Liver (tissue), 9 donors: Measurements from ENCODE around the gene HTR3D. TPM values are rescaled to one million over a fixed set of nuclear protein-coding genes. Genes with fewer than 3 reads are reported as not detected.

Experiments
- DNase-seq: peaks from one replicate; pipeline ENCODE4 v3.0.0-alpha.2; 2017; ENCODE audit warnings: low spot score
- H3K27ac ChIP-seq, 2 donors: one replicate each; pipeline ENCODE4 v1.7.0; 2013; ENCODE audit warnings: inconsistent platforms in 2 of 2, low read length in 2 of 2, control low read depth in 1 of 2, low read depth in 1 of 2, mild to moderate bottlenecking in 1 of 2
- H3K27me3 ChIP-seq, 4 donors: one replicate each; pipeline versions ENCODE4 v1.6.1 to v1.7.0; 2013; ENCODE audit warnings: low read length in 3 of 4, inconsistent platforms in 1 of 4, mild to moderate bottlenecking in 1 of 4, moderate library complexity in 1 of 4; ENCODE audit not compliant: control insufficient read depth in 4 of 4, insufficient read depth in 4 of 4
- H3K36me3 ChIP-seq, 4 donors: one replicate each; pipeline versions ENCODE4 v1.6.1 to v1.7.0; 2013; ENCODE audit warnings: low read length in 3 of 4, mild to moderate bottlenecking in 3 of 4, low read depth in 1 of 4, moderate library complexity in 1 of 4; ENCODE audit not compliant: control insufficient read depth in 4 of 4, insufficient read depth in 3 of 4
- H3K4me1 ChIP-seq, 4 donors: one replicate each; pipeline versions ENCODE4 v1.6.1 to v1.7.0; 2013; ENCODE audit warnings: low read length in 3 of 4, mild to moderate bottlenecking in 3 of 4, moderate library complexity in 1 of 4; ENCODE audit not compliant: control insufficient read depth in 4 of 4, insufficient read depth in 4 of 4
- H3K4me3 ChIP-seq, 3 donors: one replicate each; pipeline versions ENCODE4 v1.6.1 to v1.7.0; 2013; ENCODE audit warnings: low read length in 3 of 3, control low read depth in 1 of 3, low read depth in 1 of 3, mild to moderate bottlenecking in 1 of 3
- H3K9ac ChIP-seq, 2 donors: one replicate each; pipeline ENCODE4 v1.7.0; 2013; ENCODE audit warnings: low read length in 2 of 2, mild to moderate bottlenecking in 2 of 2, moderate library complexity in 2 of 2, control low read depth in 1 of 2, low read depth in 1 of 2
- H3K9me3 ChIP-seq, 4 donors: one replicate each; pipeline versions ENCODE4 v1.6.1 to v1.7.0; 2013; ENCODE audit warnings: low read length in 3 of 4; ENCODE audit not compliant: control insufficient read depth in 4 of 4
- ATF3 ChIP-seq: IDR thresholded peaks from 2 replicates; pipeline ENCODE4 v1.6.1; 2016; ENCODE audit warnings: antibody characterized with exemption
- EGR1 ChIP-seq, 2 donors: IDR thresholded peaks; 2 replicates each; pipeline ENCODE4 v1.6.1; 2016 to 2018; ENCODE audit warnings: antibody characterized with exemption in 2 of 2, low read depth in 2 of 2
- FOXA1 ChIP-seq: IDR thresholded peaks from 2 replicates; pipeline ENCODE4 v1.6.1; 2016; ENCODE audit warnings: antibody characterized with exemption
- FOXA2 ChIP-seq: IDR thresholded peaks from 2 replicates; pipeline ENCODE4 v1.6.1; 2016; ENCODE audit warnings: antibody characterized with exemption
- GABPA ChIP-seq, 2 donors: IDR thresholded peaks in 1 of 2; conservative IDR thresholded peaks in 1 of 2; 2 replicates each; pipeline ENCODE4 v1.6.1; 2016; ENCODE audit warnings: antibody characterized with exemption in 2 of 2, mild to moderate bottlenecking in 1 of 2, moderate library complexity in 1 of 2
- HNF4A ChIP-seq, 2 donors: conservative IDR thresholded peaks; 2 replicates each; pipeline ENCODE4 v1.6.1; 2016; ENCODE audit warnings: antibody characterized with exemption in 2 of 2, mild to moderate bottlenecking in 2 of 2
- HNF4G ChIP-seq: IDR thresholded peaks from 2 replicates; pipeline ENCODE4 v1.6.1; 2016; ENCODE audit warnings: antibody characterized with exemption
- JUND ChIP-seq, 2 donors: IDR thresholded peaks; 2 replicates each; pipeline ENCODE4 v1.6.1; 2016; ENCODE audit warnings: antibody characterized with exemption in 2 of 2
- NR2F2 ChIP-seq: IDR thresholded peaks from 2 replicates; pipeline ENCODE4 v1.6.1; 2016; ENCODE audit warnings: antibody characterized with exemption
- RAD21 ChIP-seq, 2 donors: IDR thresholded peaks; 2 replicates each; pipeline ENCODE4 v1.6.1; 2016; ENCODE audit warnings: antibody characterized with exemption in 2 of 2, mild to moderate bottlenecking in 2 of 2
- REST ChIP-seq: IDR thresholded peaks from 2 replicates; pipeline ENCODE4 v1.6.1; 2016; ENCODE audit warnings: antibody characterized with exemption, mild to moderate bottlenecking
- RXRA ChIP-seq, 2 donors: IDR thresholded peaks; 2 replicates each; pipeline ENCODE4 v1.6.1; 2017 to 2018; ENCODE audit warnings: antibody characterized with exemption in 2 of 2, mild to moderate bottlenecking in 1 of 2
- SP1 ChIP-seq: IDR thresholded peaks from 2 replicates; pipeline ENCODE4 v1.6.1; 2018; ENCODE audit warnings: antibody characterized with exemption, mild to moderate bottlenecking
- TAF1 ChIP-seq: conservative IDR thresholded peaks from 2 replicates; pipeline ENCODE4 v1.6.1; 2016; ENCODE audit warnings: antibody characterized with exemption, mild to moderate bottlenecking
- YY1 ChIP-seq: IDR thresholded peaks from 2 replicates; pipeline ENCODE4 v1.6.1; 2016; ENCODE audit warnings: antibody characterized with exemption, mild to moderate bottlenecking
- ZBTB33 ChIP-seq: IDR thresholded peaks from 2 replicates; pipeline ENCODE4 v1.6.1; 2016; ENCODE audit warnings: antibody characterized with exemption
- WGBS: extraction: QIAGEN DNeasy Blood & Tissue Kit; methylation state at CpG from one replicate; pipeline ENCODE4 v1.1.7; 2013; 5-methylcytosine and 5-hydroxymethylcytosine counted together
- polyA plus RNA-seq, 2 donors: library from polyadenylated mRNA; stranded (reverse) in 1 of 2; unstranded in 1 of 2; fragments of 200-250 nt in 1 of 2; fragments of >200 nt in 1 of 2; fragmentation: Nextera tagmentation in 1 of 2; extraction: Ambion mirVana in 1 of 2; gene quantifications; one replicate each; pipeline versions ENCODE4 v1.2.1 to v1.2.3, GENCODE V29; 2013 to 2015
- total RNA-seq, 2 donors: library from RNA; depleted of rRNA; stranded (reverse); fragments of >200 nt; gene quantifications; one replicate each; pipeline ENCODE4 v1.2.3, GENCODE V29; 2014
- TF ChIP-seq, protein P1 (sequence below): fragments of 150-350 bp; IDR thresholded peaks from 2 replicates; pipeline ENCODE4 v1.5.1; 2017; ENCODE audit warnings: improper control_type of control experiment, low read depth, low read length; ENCODE audit not compliant: missing input control
- TF ChIP-seq, protein P2 (sequence below): IDR thresholded peaks from 2 replicates; pipeline ENCODE4 v1.6.1; 2016; ENCODE audit warnings: antibody characterized with exemption
- donor health status: healthy.
- donor health status: healthy.
- donor health status: healthy.
- donor health status: healthy.
- donor health status: healthy.

HTR3D gene
- total and polyA plus RNA-seq, 4 donors, result not detected

DNA sequence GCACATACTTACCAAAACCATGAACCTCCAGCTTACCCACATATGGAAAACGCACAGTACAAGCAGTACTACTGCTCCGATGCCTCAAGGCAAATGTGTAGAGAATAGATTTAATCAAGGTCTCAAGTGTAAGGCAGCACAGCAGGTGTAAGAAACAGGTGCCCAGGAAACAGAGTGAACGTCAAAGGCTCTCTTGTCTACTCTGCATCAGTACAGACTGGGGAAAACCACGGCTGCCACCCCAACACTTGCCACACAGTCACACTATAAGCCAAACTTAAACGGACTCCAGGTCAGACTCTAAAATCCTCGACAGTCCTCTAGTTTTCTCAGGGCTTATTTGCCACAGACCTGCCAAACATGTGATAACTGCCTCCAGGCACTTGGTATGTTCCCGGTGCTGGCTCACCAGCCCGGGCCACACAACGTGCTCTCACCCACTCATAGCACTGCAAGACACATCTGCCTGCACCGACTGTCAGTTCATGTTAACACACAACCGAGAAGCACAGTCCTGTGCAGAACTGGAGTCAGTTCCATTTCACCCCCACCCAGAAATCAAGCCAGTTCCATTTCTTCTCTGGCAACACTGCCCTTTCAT lies 44.4 kb upstream of the HTR3D start:
- Histone ChIP-seq H3K27me3 (no peaks in the 10 kb centered on the region), H3K9ac (no peak overlapping the region), H3K9me3 (no peaks in the 10 kb centered on the region), H3K4me1 (peaks cover 6 to 31% (median 28%) of the 10 kb centered on the region in 4 donors), H3K4me3 (no peak overlapping the region), H3K27ac (no peak overlapping the region), H3K36me3 (peaks cover 0 to 5% (median 2%) of the 10 kb centered on the region in 4 donors)
- DNase-seq, result no peak
- no peak for TF ChIP-seq RXRA (IDR thresholded peaks at IDR 0.05)
- TF ChIP-seq ZBTB33, result no peak
- no peak for TF ChIP-seq SP1
- TF ChIP-seq TAF1, result no peak
- no peak for TF ChIP-seq HNF4A (conservative IDR thresholded peaks at IDR 0.05)
- TF ChIP-seq, protein P1, sequence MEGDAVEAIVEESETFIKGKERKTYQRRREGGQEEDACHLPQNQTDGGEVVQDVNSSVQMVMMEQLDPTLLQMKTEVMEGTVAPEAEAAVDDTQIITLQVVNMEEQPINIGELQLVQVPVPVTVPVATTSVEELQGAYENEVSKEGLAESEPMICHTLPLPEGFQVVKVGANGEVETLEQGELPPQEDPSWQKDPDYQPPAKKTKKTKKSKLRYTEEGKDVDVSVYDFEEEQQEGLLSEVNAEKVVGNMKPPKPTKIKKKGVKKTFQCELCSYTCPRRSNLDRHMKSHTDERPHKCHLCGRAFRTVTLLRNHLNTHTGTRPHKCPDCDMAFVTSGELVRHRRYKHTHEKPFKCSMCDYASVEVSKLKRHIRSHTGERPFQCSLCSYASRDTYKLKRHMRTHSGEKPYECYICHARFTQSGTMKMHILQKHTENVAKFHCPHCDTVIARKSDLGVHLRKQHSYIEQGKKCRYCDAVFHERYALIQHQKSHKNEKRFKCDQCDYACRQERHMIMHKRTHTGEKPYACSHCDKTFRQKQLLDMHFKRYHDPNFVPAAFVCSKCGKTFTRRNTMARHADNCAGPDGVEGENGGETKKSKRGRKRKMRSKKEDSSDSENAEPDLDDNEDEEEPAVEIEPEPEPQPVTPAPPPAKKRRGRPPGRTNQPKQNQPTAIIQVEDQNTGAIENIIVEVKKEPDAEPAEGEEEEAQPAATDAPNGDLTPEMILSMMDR, result no peak
- TF ChIP-seq, protein P2, sequence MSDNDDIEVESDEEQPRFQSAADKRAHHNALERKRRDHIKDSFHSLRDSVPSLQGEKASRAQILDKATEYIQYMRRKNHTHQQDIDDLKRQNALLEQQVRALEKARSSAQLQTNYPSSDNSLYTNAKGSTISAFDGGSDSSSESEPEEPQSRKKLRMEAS, result no peak
- TF ChIP-seq GABPA (IDR thresholded peaks at IDR 0.05 in 1 of 2, conservative IDR thresholded peaks at IDR 0.05 in 1 of 2), result no peak
- TF ChIP-seq JUND (IDR thresholded peaks at IDR 0.05), result no peak
- TF ChIP-seq REST, result no peak
- no peak for TF ChIP-seq ATF3
- no peak for TF ChIP-seq FOXA1
- no peak for TF ChIP-seq RAD21 (IDR thresholded peaks at IDR 0.05)
- TF ChIP-seq FOXA2, result no peak
- TF ChIP-seq EGR1 (IDR thresholded peaks at IDR 0.05; ENCODE audit: low read depth in 2 of 2), result no peak
- TF ChIP-seq YY1, result no peak
- TF ChIP-seq HNF4G, result no peak
- no peak for TF ChIP-seq NR2F2
- 74% methylated on average over 11 of the region's 11 CpGs for WGBS
